ENCODE data around the gene PTPN14. TPM values are rescaled to one million over a fixed set of nuclear protein-coding genes. Genes with fewer than 3 reads are reported as not detected.

PTPN14 gene
- total and polyA plus RNA-seq, 2 experiments from 2014 or later, result 18.7 to 70.2 TPM

GRCh38 chr1:214312530-214313051 lies 238.8 kb downstream of the PTPN14 start:
- Mint-ChIP-seq H3K27ac (0 out of 2 replicates have a peak overlapping the region, but pooled peaks have one; percentile 40), H3K36me3 (ENCODE audit: low read depth) (peaks cover 3% of the 10 kb centered on the region; the same call in 1 of the 3 replicates), H3K4me3 (no peak overlapping the region; the same call in 2 of the 3 replicates), H3K4me1 (peaks cover 52% of the 10 kb centered on the region), H3K27me3 (ENCODE audit: insufficient read depth, low read depth, poor library complexity) (peaks cover 50% of the 10 kb centered on the region), H3K9me3 (no peaks in the 10 kb centered on the region; the same call in 2 of the 3 replicates)
- no peaks in the 10 kb centered on the region for H3K36me3 ChIP-seq (ENCODE audit: insufficient read depth)
- H3K4me3 ChIP-seq, result no peak overlapping the region
- no peak overlapping the region for H2AFZ ChIP-seq
- no peak for TF ChIP-seq ZNF114 (CRISPR knock-in tag; IDR thresholded peaks at IDR 0.05)
- TF ChIP-seq ZNF331 (CRISPR knock-in tag; IDR thresholded peaks at IDR 0.05; ENCODE audit: low read depth), result no peak
- TF ChIP-seq ZNF462 (CRISPR knock-in tag; IDR thresholded peaks at IDR 0.05), result no peak
- no peak for TF ChIP-seq EZH2 (IDR thresholded peaks at IDR 0.05; ENCODE audit: low read depth, unreplicated experiment)
- TF ChIP-seq CREB1 (CRISPR knock-in tag; IDR thresholded peaks at IDR 0.05; ENCODE audit: low read depth), result no peak
- no peak for TF ChIP-seq ETS1 (IDR thresholded peaks at IDR 0.05)
- no peak for TF ChIP-seq REST (IDR thresholded peaks at IDR 0.05; ENCODE audit: unreplicated experiment)
- TF ChIP-seq JUNB (IDR thresholded peaks at IDR 0.05; ENCODE audit: unreplicated experiment), result no peak
- TF ChIP-seq POLR2AphosphoS5 (IDR thresholded peaks at IDR 0.05; ENCODE audit: low read depth), result no peak
- no peak for TF ChIP-seq STAT1 (IDR thresholded peaks at IDR 0.05; ENCODE audit: unreplicated experiment)
- TF ChIP-seq CTCF (conservative IDR thresholded peaks at IDR 0.05; ENCODE audit: low read depth in 2 of 2), result no peak
- TF ChIP-seq EZH2phosphoT487 (IDR thresholded peaks at IDR 0.05; ENCODE audit: unreplicated experiment), result no peak
- TF ChIP-seq NANOG (IDR thresholded peaks at IDR 0.05; ENCODE audit: borderline replicate concordance), result no peak
- H4K20me1 ChIP-seq (replicated peaks; ENCODE audit: insufficient read depth), result 0 out of 2 replicates have a peak, but pooled peaks cover 4% of the 10 kb centered on the region
- peaks cover 56% of the 10 kb centered on the region for H3K27me3 ChIP-seq (ENCODE audit: insufficient read depth)
- no peaks in the 10 kb centered on the region for H3K79me2 ChIP-seq (replicated peaks; ENCODE audit: insufficient read depth)
- 0 out of 2 replicates have a peak overlapping the region, but pooled peaks have one; percentile 10 for H3K4me2 ChIP-seq
- no peaks in the 10 kb centered on the region for H3K9me2 ChIP-seq (ENCODE audit: insufficient read depth)
- peak; percentile 60 for DNase-seq (ENCODE audit: low spot score)
- H3F3A ChIP-seq (replicated peaks; ENCODE audit: low read depth), result no peaks in the 10 kb centered on the region
- peaks cover 11% of the 10 kb centered on the region for H3K4me1 ChIP-seq (ENCODE audit: insufficient read depth)
- ATAC-seq, result peak; percentile 20
- H3K27ac ChIP-seq (ENCODE audit: low read depth), result no peak overlapping the region

Data from GM23338 (cell line).